Measurements from ENCODE around the gene IRX2. TPM values are rescaled to one million over a fixed set of nuclear protein-coding genes. Genes with fewer than 3 reads are reported as not detected.

IRX2 gene
- total RNA-seq, 1 experiment from 2014 or later, result not detected

- no peak for DNase-seq (ENCODE audit: low spot score)
These were observed 54.4 kb downstream of the IRX2 start for GRCh38 chr5:2697041-2697440.
